Liver (tissue), 3 donors: ENCODE results near the gene VSIG10.

Experiments used
- EGR1 ChIP-seq, 2 donors: IDR thresholded peaks; 2 replicates each; pipeline ENCODE4 v1.6.1; 2016 to 2018; ENCODE audit warnings: antibody characterized with exemption in 2 of 2, low read depth in 2 of 2
- NR2F2 ChIP-seq: IDR thresholded peaks from 2 replicates; pipeline ENCODE4 v1.6.1; 2016; ENCODE audit warnings: antibody characterized with exemption
- SP1 ChIP-seq: IDR thresholded peaks from 2 replicates; pipeline ENCODE4 v1.6.1; 2018; ENCODE audit warnings: antibody characterized with exemption, mild to moderate bottlenecking
- YY1 ChIP-seq: IDR thresholded peaks from 2 replicates; pipeline ENCODE4 v1.6.1; 2016; ENCODE audit warnings: antibody characterized with exemption, mild to moderate bottlenecking
- TF ChIP-seq, protein P1 (sequence below): fragments of 150-350 bp; IDR thresholded peaks from 2 replicates; pipeline ENCODE4 v1.5.1; 2017; ENCODE audit warnings: improper control_type of control experiment, low read depth, low read length; ENCODE audit not compliant: missing input control
- TF ChIP-seq, protein P2 (sequence below): IDR thresholded peaks from 2 replicates; pipeline ENCODE4 v1.6.1; 2016; ENCODE audit warnings: antibody characterized with exemption, mild to moderate bottlenecking
- TF ChIP-seq, protein P3 (sequence below): IDR thresholded peaks from 2 replicates; pipeline ENCODE4 v1.6.1; 2016; ENCODE audit warnings: antibody characterized with exemption
- donor health status: healthy.
- donor health status: healthy.

DNA sequence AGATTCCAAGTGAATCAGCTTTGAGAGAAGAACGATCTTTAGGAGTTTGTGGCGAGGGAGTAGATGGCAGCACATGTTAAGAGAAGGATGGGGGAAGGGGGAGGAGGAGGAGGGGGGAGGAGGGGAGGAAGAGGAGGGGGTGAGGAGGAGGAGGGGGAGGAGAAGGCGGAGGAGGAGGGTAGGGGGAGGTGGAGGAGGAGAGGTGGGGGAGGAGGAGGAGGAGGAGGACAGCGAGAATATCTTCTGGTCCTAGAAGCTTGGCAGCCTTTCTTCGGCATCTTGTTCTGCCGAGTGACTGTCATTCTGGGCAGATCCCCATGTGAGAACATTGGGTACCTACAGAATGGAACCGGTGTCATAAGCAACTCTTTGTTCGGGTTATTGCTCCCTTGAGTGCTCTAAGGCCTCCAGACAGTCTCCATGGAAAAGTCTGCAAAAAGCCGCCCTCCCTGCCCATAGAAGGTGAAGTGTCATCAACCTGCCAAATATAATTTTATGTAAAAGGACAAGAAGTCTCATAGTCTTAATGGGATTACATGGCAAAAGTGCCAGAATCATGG, 80.4 kb downstream of the VSIG10 start:
- TF ChIP-seq, protein P1, sequence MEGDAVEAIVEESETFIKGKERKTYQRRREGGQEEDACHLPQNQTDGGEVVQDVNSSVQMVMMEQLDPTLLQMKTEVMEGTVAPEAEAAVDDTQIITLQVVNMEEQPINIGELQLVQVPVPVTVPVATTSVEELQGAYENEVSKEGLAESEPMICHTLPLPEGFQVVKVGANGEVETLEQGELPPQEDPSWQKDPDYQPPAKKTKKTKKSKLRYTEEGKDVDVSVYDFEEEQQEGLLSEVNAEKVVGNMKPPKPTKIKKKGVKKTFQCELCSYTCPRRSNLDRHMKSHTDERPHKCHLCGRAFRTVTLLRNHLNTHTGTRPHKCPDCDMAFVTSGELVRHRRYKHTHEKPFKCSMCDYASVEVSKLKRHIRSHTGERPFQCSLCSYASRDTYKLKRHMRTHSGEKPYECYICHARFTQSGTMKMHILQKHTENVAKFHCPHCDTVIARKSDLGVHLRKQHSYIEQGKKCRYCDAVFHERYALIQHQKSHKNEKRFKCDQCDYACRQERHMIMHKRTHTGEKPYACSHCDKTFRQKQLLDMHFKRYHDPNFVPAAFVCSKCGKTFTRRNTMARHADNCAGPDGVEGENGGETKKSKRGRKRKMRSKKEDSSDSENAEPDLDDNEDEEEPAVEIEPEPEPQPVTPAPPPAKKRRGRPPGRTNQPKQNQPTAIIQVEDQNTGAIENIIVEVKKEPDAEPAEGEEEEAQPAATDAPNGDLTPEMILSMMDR = no peak
- TF ChIP-seq SP1 (no peak), NR2F2 (no peak), YY1 (no peak), EGR1 (IDR thresholded peaks at IDR 0.05; ENCODE audit: low read depth in 2 of 2) (no peak)
- TF ChIP-seq, protein P2, sequence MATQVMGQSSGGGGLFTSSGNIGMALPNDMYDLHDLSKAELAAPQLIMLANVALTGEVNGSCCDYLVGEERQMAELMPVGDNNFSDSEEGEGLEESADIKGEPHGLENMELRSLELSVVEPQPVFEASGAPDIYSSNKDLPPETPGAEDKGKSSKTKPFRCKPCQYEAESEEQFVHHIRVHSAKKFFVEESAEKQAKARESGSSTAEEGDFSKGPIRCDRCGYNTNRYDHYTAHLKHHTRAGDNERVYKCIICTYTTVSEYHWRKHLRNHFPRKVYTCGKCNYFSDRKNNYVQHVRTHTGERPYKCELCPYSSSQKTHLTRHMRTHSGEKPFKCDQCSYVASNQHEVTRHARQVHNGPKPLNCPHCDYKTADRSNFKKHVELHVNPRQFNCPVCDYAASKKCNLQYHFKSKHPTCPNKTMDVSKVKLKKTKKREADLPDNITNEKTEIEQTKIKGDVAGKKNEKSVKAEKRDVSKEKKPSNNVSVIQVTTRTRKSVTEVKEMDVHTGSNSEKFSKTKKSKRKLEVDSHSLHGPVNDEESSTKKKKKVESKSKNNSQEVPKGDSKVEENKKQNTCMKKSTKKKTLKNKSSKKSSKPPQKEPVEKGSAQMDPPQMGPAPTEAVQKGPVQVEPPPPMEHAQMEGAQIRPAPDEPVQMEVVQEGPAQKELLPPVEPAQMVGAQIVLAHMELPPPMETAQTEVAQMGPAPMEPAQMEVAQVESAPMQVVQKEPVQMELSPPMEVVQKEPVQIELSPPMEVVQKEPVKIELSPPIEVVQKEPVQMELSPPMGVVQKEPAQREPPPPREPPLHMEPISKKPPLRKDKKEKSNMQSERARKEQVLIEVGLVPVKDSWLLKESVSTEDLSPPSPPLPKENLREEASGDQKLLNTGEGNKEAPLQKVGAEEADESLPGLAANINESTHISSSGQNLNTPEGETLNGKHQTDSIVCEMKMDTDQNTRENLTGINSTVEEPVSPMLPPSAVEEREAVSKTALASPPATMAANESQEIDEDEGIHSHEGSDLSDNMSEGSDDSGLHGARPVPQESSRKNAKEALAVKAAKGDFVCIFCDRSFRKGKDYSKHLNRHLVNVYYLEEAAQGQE = no peak
- TF ChIP-seq, protein P3, sequence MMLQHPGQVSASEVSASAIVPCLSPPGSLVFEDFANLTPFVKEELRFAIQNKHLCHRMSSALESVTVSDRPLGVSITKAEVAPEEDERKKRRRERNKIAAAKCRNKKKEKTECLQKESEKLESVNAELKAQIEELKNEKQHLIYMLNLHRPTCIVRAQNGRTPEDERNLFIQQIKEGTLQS = no peak
